K562 (cell line): Measurements from ENCODE around the gene ANKRD65. TPM values are rescaled to one million over a fixed set of nuclear protein-coding genes. Genes with fewer than 3 reads are reported as not detected.
A peak's percentile ranks its signal among the peaks of the same experiment; 100 is the strongest.

Source experiments
- ARID2 ChIP-seq: fragments of 450-650 bp; IDR thresholded peaks from 2 replicates; pipeline ENCODE4 v1.6.1; 2017; ENCODE audit warnings: antibody characterized with exemption, mild to moderate bottlenecking
- BCOR ChIP-seq: fragments of 450-650 bp; IDR thresholded peaks from 2 replicates; pipeline ENCODE4 v1.6.1; 2016
- CBFB ChIP-seq: sonication (generic); formaldehyde crosslinking; IDR thresholded peaks from 2 replicates; pipeline ENCODE4 v1.4.0; 2020; ENCODE audit warnings: mild to moderate bottlenecking, missing genetic modification reagents
- CREB1 ChIP-seq, 2 experiments: sonication (generic) in 1 of 2; formaldehyde crosslinking in 1 of 2; IDR thresholded peaks; 2 replicates each; pipeline versions ENCODE4 v1.6.1 to v1.8.0; 2012 to 2022; ENCODE audit warnings: inconsistent platforms in 1 of 2, mild to moderate bottlenecking in 1 of 2, missing genetic modification reagents in 1 of 2, moderate library complexity in 1 of 2
- HOXB6 ChIP-seq: fragments of 250-450 bp; sonication (Bioruptor Pico); IDR thresholded peaks from 2 replicates; pipeline ENCODE4 v1.5.1; 2022; ENCODE audit warnings: mild to moderate bottlenecking, borderline replicate concordance
- KDM1A ChIP-seq, 2 experiments: fragments of 450-650 bp; IDR thresholded peaks; 2 replicates each; pipeline ENCODE4 v1.6.1; 2016; ENCODE audit warnings: mild to moderate bottlenecking in 2 of 2
- MAFF ChIP-seq: IDR thresholded peaks from 2 replicates; pipeline ENCODE4 v1.6.1; 2012; ENCODE audit warnings: low read length, improper control_type of control experiment
- PHF20 ChIP-seq: fragments of 450-650 bp; IDR thresholded peaks from 2 replicates; pipeline ENCODE4 v1.6.1; 2018; ENCODE audit not compliant: partially characterized antibody
- RBBP5 ChIP-seq: fragments of 200-600 bp; sonication (generic); IDR thresholded peaks from 2 replicates; pipeline ENCODE4 v1.6.1; 2012; ENCODE audit warnings: borderline replicate concordance, mild to moderate bottlenecking, low read length, control low read depth, inconsistent platforms; ENCODE audit not compliant: insufficient read depth, poor library complexity, severe bottlenecking
- RREB1 ChIP-seq: fragments of 250-450 bp; sonication (Bioruptor Pico); IDR thresholded peaks from 2 replicates; pipeline ENCODE4 v1.4.0; 2020
- SOX6 ChIP-seq: fragments of 450-650 bp; IDR thresholded peaks from 2 replicates; pipeline ENCODE4 v1.6.1; 2014; ENCODE audit warnings: mild to moderate bottlenecking
- STAT6 ChIP-seq: sonication (generic); formaldehyde crosslinking; IDR thresholded peaks from 2 replicates; pipeline ENCODE4 v1.8.1; 2023; ENCODE audit warnings: mild to moderate bottlenecking, missing genetic modification reagents
- TEAD1 ChIP-seq, 2 experiments: fragments of 450-650 bp in 1 of 2; sonication (generic) in 1 of 2; formaldehyde crosslinking; IDR thresholded peaks; 2 replicates each; pipeline versions ENCODE4 v1.4.0 to v1.8.0; 2020 to 2022; ENCODE audit warnings: mild to moderate bottlenecking in 2 of 2, missing genetic modification reagents in 1 of 2
- ZC3H11A ChIP-seq: IDR thresholded peaks from 2 replicates; pipeline ENCODE4 v1.6.1; 2012; ENCODE audit warnings: low read depth, low read length, improper control_type of control experiment
- ZNF586 ChIP-seq: fragments of 450-650 bp; formaldehyde crosslinking; conservative IDR thresholded peaks from 2 replicates; pipeline ENCODE4 v1.4.0; 2020; ENCODE audit warnings: mild to moderate bottlenecking, moderate library complexity
- ZNF592 ChIP-seq: fragments of 450-650 bp; IDR thresholded peaks from 2 replicates; pipeline ENCODE4 v1.6.1; 2017; ENCODE audit warnings: antibody characterized with exemption, mild to moderate bottlenecking
- polyA plus RNA-seq, 8 experiments: library from polyadenylated mRNA; depleted of rRNA in 4 of 8; stranded (reverse) in 5 of 8; unstranded in 3 of 8; fragments of >200 nt; fragmentation: Nextera tagmentation in 2 of 8; fragmentation: Illumina TruSeq in 1 of 8; extraction: Ambion mirVana in 2 of 8; extraction: Trizol in 1 of 8; gene quantifications; 2 replicates each; pipeline versions ENCODE4 v1.2.1 to v1.2.3, GENCODE V29; 2011 to 2014; ENCODE audit warnings: inconsistent platforms in 1 of 8, missing spikeins in 1 of 8
- total RNA-seq, 7 experiments: library from RNA; depleted of rRNA in 6 of 7; stranded (reverse); fragments of >200 nt in 6 of 7; fragmentation: Illumina TruSeq in 2 of 7; extraction: Trizol in 2 of 7; gene quantifications; 2 replicates each; pipeline versions ENCODE4 v1.2.1 to v1.2.3, GENCODE V29; 2011 to 2021; ENCODE audit warnings: low replicate concordance in 1 of 7

Gene ANKRD65
- total and polyA plus RNA-seq, 9 of the 15 experiments (the other 6 are each of a cell fraction or from before 2014, with no cell fraction given) = not detected

GRCh38 chr1:1449099-1449739 is 28.1 kb upstream of the ANKRD65 start, which contains the start of gene ATAD3C (continued):
- no peak for TF ChIP-seq ZNF592
- TF ChIP-seq RBBP5 = no peak
- TF ChIP-seq RREB1 (CRISPR knock-in tag) = no peak
- no peak for TF ChIP-seq CREB1 (IDR thresholded peaks at IDR 0.05)
- TF ChIP-seq CREB1 (CRISPR knock-in tag; IDR thresholded peaks at IDR 0.05) = no peak
- TF ChIP-seq CBFB (CRISPR knock-in tag) = no peak
- TF ChIP-seq SOX6 = no peak
- 0 out of 4 replicates have a peak, but pooled peaks of 1 of the 2 experiments have one; percentile 14 for TF ChIP-seq KDM1A (IDR thresholded peaks at IDR 0.05)
- TF ChIP-seq ZC3H11A = no peak
- TF ChIP-seq MAFF = no peak
- no peak for TF ChIP-seq PHF20
- TF ChIP-seq TEAD1 (CRISPR knock-in tag; IDR thresholded peaks at IDR 0.05) = no peak
- TF ChIP-seq STAT6 (CRISPR knock-in tag) = no peak
- 0 out of 2 replicates have a peak, but pooled peaks have one; percentile 8 for TF ChIP-seq ARID2
- TF ChIP-seq HOXB6 = no peak
- TF ChIP-seq ZNF586 (CRISPR knock-in tag) = no peak
- TF ChIP-seq BCOR = peak; percentile 27; the same call in 1 of the 2 replicates
